Common myeloid progenitor, CD34-positive (primary cell): ENCODE results near the gene PLEKHO1.
"Not testable (repeated sequence)": the region's sequence is repeated elsewhere in the genome, so short reads cannot be mapped to it uniquely, and the experiment has no call there.

Experiments used
- CTCF ChIA-PET: fragments of 350-600 bp; sonication (Branson Sonifier 250); formaldehyde crosslinking; loops from one replicate; lab custom pipeline; 2021; ENCODE audit warnings: antibody characterized with exemption; lab: Charles Lee
- POLR2A ChIA-PET: fragments of 350-600 bp; sonication (Branson Sonifier 250); formaldehyde crosslinking; loops from one replicate; lab custom pipeline; 2021; ENCODE audit warnings: antibody characterized with exemption; lab: Charles Lee
- DNase-seq, 3 donors: peaks; one replicate each; pipeline versions ENCODE4 v3.0.0 to v3.0.0-alpha.2; 2013
- H3K27ac ChIP-seq, 2 experiments: 1 replicate in 1 of 2; 2 replicates in 1 of 2; pipeline ENCODE4 v1.7.0; 2013; ENCODE audit warnings: inconsistent platforms in 2 of 2, low read length in 2 of 2, mild to moderate bottlenecking in 2 of 2, low read depth in 1 of 2, moderate library complexity in 1 of 2; ENCODE audit not compliant: severe bottlenecking in 2 of 2, insufficient read depth in 1 of 2, poor library complexity in 1 of 2
- H3K27me3 ChIP-seq, 5 experiments: replicated peaks in 2 of 5; 1 replicate in 3 of 5; 2 replicates in 2 of 5; pipeline versions ENCODE4 v1.6.1 to v1.7.0; 2013; ENCODE audit warnings: low read length in 4 of 5, mild to moderate bottlenecking in 2 of 5, moderate library complexity in 2 of 5, inconsistent platforms in 1 of 5; ENCODE audit not compliant: insufficient read depth in 5 of 5, control insufficient read depth in 4 of 5
- H3K36me3 ChIP-seq, 4 experiments: 1 replicate in 2 of 4; 2 replicates in 2 of 4; pipeline versions ENCODE4 v1.6.1 to v1.7.0; 2013; ENCODE audit warnings: low read length in 3 of 4, control low read depth in 1 of 4, mild to moderate bottlenecking in 1 of 4; ENCODE audit not compliant: control insufficient read depth in 4 of 4, insufficient read depth in 4 of 4
- H3K4me1 ChIP-seq, 4 experiments: 1 replicate in 3 of 4; 2 replicates in 1 of 4; pipeline versions ENCODE4 v1.6.1 to v1.7.1; 2013; ENCODE audit warnings: low read length in 3 of 4, mild to moderate bottlenecking in 3 of 4, control low read depth in 1 of 4, inconsistent platforms in 1 of 4, moderate library complexity in 1 of 4; ENCODE audit not compliant: control insufficient read depth in 4 of 4, insufficient read depth in 4 of 4; ENCODE audit errors: control extremely low read depth in 1 of 4
- H3K4me3 ChIP-seq, 7 experiments: 1 replicate in 4 of 7; 2 replicates in 3 of 7; pipeline versions ENCODE4 v1.5.1 to v1.7.0; 2013; ENCODE audit warnings: mild to moderate bottlenecking in 7 of 7, low read length in 6 of 7, moderate library complexity in 6 of 7, inconsistent platforms in 2 of 7, low read depth in 2 of 7, control low read depth in 1 of 7; ENCODE audit not compliant: insufficient read depth in 4 of 7, control insufficient read depth in 1 of 7; ENCODE audit errors: extremely low read depth in 1 of 7
- H3K9me3 ChIP-seq, 5 experiments: 1 replicate in 4 of 5; 2 replicates in 1 of 5; pipeline versions ENCODE4 v1.6.1 to v1.7.1; 2013; ENCODE audit warnings: low read length in 4 of 5, mild to moderate bottlenecking in 2 of 5, inconsistent platforms in 1 of 5, low read depth in 1 of 5, moderate library complexity in 1 of 5; ENCODE audit not compliant: control insufficient read depth in 4 of 5, insufficient read depth in 2 of 5; ENCODE audit errors: control extremely low read depth in 1 of 5
- WGBS: methylation state at CpG from one replicate; pipeline ENCODE4 v1.1.5; 2013; ENCODE audit not compliant: insufficient coverage; 5-methylcytosine and 5-hydroxymethylcytosine counted together

PLEKHO1 gene

GRCh38 chr1:150179867-150180266 is 30.2 kb downstream of the PLEKHO1 start:
- H3K27me3 ChIP-seq, result no peaks in the 10 kb centered on the region
- H3K4me3 ChIP-seq, result no peak overlapping the region
- H3K36me3 ChIP-seq, result no peaks in the 10 kb centered on the region
- no peak for DNase-seq
- 94% methylated on average over 6 of the region's 7 CpGs for WGBS
- ChIA-PET POLR2A (interaction anchor here (0.7 kb wide), 1 partner anchor 292 kb away, joined by 3 read pairs; a partner anchor contains a TSS), CTCF (interaction anchor here (1.6 to 21.0 kb wide), 2 partner anchors 14 to 106 kb away, joined by 3 to 239 read pairs; no protein-coding TSS in a partner anchor)
- H3K4me1 ChIP-seq, result peaks cover 0 to 5% (median 2%) of the 10 kb centered on the region in 4 experiments
- H3K9me3 ChIP-seq, result no peaks in the 10 kb centered on the region
- no peak overlapping the region for H3K27ac ChIP-seq

GRCh38 chr1:150180474-150180873 is 30.8 kb downstream of the PLEKHO1 start:
- H3K36me3 ChIP-seq, result no peaks in the 10 kb centered on the region
- no peaks in the 10 kb centered on the region for H3K27me3 ChIP-seq
- no peak overlapping the region for H3K27ac ChIP-seq
- peak in 2 of 3 donors; percentile 66 to 69 for DNase-seq
- WGBS, result 6% methylated on average over 2 of the region's 5 CpGs
- CTCF ChIA-PET, result interaction anchor here (1.6 to 21.0 kb wide), 2 partner anchors 15 to 107 kb away, joined by 3 to 239 read pairs; no protein-coding TSS in a partner anchor
- H3K9me3 ChIP-seq, result no peaks in the 10 kb centered on the region
- no peak overlapping the region for H3K4me3 ChIP-seq
- POLR2A ChIA-PET, result interaction anchor here (0.7 kb wide), 1 partner anchor 293 kb away, joined by 3 read pairs; a partner anchor contains a TSS
- H3K4me1 ChIP-seq, result peaks cover 0 to 5% (median 2%) of the 10 kb centered on the region in 4 experiments

GRCh38 chr1:150182247-150182646 is 32.5 kb downstream of the PLEKHO1 start:
- H3K4me1 ChIP-seq, result peaks cover 2 to 13% (median 7%) of the 10 kb centered on the region in 4 experiments
- H3K27me3 ChIP-seq, result no peaks in the 10 kb centered on the region
- 96% methylated on average over 11 of the region's 11 CpGs for WGBS
- H3K9me3 ChIP-seq, result no peaks in the 10 kb centered on the region
- no peak for DNase-seq
- no peaks in the 10 kb centered on the region for H3K36me3 ChIP-seq
- no peak overlapping the region for H3K27ac ChIP-seq
- ChIA-PET CTCF (interaction anchor here (21.0 kb wide), 1 partner anchor 16 kb away, joined by 239 read pairs; no protein-coding TSS in a partner anchor), POLR2A (no interaction called here)
- no peak overlapping the region for H3K4me3 ChIP-seq

- no peak for DNase-seq
- no peak overlapping the region for H3K27ac ChIP-seq
- CTCF ChIA-PET, result interaction anchor here (1.1 to 21.0 kb wide), 3 partner anchors 17 to 110 kb away, joined by 3 to 239 read pairs (median 11); no protein-coding TSS in a partner anchor
- WGBS, result 100% methylated on average over 2 of the region's 3 CpGs
- no peak overlapping the region for H3K4me3 ChIP-seq
- no peaks in the 10 kb centered on the region for H3K9me3 ChIP-seq
- POLR2A ChIA-PET, result no interaction called here
- H3K36me3 ChIP-seq, result no peaks in the 10 kb centered on the region
- no peaks in the 10 kb centered on the region for H3K27me3 ChIP-seq
- peaks cover 2 to 17% (median 11%) of the 10 kb centered on the region in 4 experiments for H3K4me1 ChIP-seq
Measured at GRCh38 chr1:150183061-150183460, 33.3 kb downstream of the PLEKHO1 start.

GRCh38 chr1:150185481-150185880 is 35.8 kb downstream of the PLEKHO1 start:
- Histone ChIP-seq H3K4me1 (peaks cover 2 to 16% (median 11%) of the 10 kb centered on the region in 4 experiments), H3K4me3 (no peak overlapping the region), H3K9me3 (no peaks in the 10 kb centered on the region), H3K27ac (no peak overlapping the region), H3K36me3 (no peaks in the 10 kb centered on the region), H3K27me3 (no peaks in the 10 kb centered on the region)
- ChIA-PET POLR2A (no interaction called here), CTCF (interaction anchor here (1.5 to 21.0 kb wide), 3 partner anchors 20 to 127 kb away, joined by 3 to 239 read pairs (median 4); no protein-coding TSS in a partner anchor)
- DNase-seq, result no peak
- WGBS, result 100% methylated on average over 5 of the region's 7 CpGs

- Histone ChIP-seq H3K4me3 (peak overlapping the region in 4 of 7 experiments; percentile 50 to 80 (median 56)), H3K4me1 (peaks cover 2 to 12% (median 9%) of the 10 kb centered on the region in 4 experiments), H3K27ac (peak overlapping the region in 1 of 2 experiments; percentile 88)
- not testable (repeated sequence) for H3K36me3 ChIP-seq, H3K27me3 ChIP-seq, DNase-seq, H3K9me3 ChIP-seq
- POLR2A ChIA-PET, result interaction anchor here (0.6 to 1.2 kb wide), 2 partner anchors 20 to 26 kb away, joined by 3 read pairs; no protein-coding TSS in a partner anchor
- WGBS, result 86% methylated on average over 6 of the region's 7 CpGs
- CTCF ChIA-PET, result interaction anchor here (0.7 to 21.0 kb wide), 19 partner anchors 15 to 225 kb away, joined by 3 to 239 read pairs (median 5); no protein-coding TSS in a partner anchor
Measured at GRCh38 chr1:150186438-150186788, 36.7 kb downstream of the PLEKHO1 start.
